Large intestine (tissue), 3 donors: ENCODE measurements around the gene BICDL1. TPM values are rescaled to one million over a fixed set of nuclear protein-coding genes. Genes with fewer than 3 reads are reported as not detected.

ENCODE experiments used
- DNase-seq, 2 donors: peaks; one replicate each; pipeline versions ENCODE4 v3.0.0 to v3.0.0-alpha.2; 2013
- H3K27ac ChIP-seq: one replicate; pipeline ENCODE4 v1.5.1; 2013; ENCODE audit warnings: low read length
- H3K27me3 ChIP-seq: 2 replicates; pipeline ENCODE4 v1.6.1; 2013; ENCODE audit warnings: low read length; ENCODE audit not compliant: control insufficient read depth, insufficient read depth
- H3K36me3 ChIP-seq: 2 replicates; pipeline ENCODE4 v1.6.1; 2013; ENCODE audit warnings: low read length; ENCODE audit not compliant: control insufficient read depth, insufficient read depth
- H3K4me1 ChIP-seq: one replicate; pipeline ENCODE4 v1.6.1; 2013; ENCODE audit warnings: low read length; ENCODE audit not compliant: control insufficient read depth, insufficient read depth
- H3K4me3 ChIP-seq: one replicate; pipeline ENCODE4 v1.5.1; 2013; ENCODE audit warnings: low read length
- H3K9me3 ChIP-seq: one replicate; pipeline ENCODE4 v1.6.1; 2013; ENCODE audit warnings: mild to moderate bottlenecking, low read depth, low read length, moderate library complexity; ENCODE audit not compliant: control insufficient read depth
- WGBS: methylation state at CpG from one replicate; pipeline ENCODE4 v1.1.5; 2013; ENCODE audit warnings: low lambda C conversion rate; ENCODE audit not compliant: insufficient coverage; 5-methylcytosine and 5-hydroxymethylcytosine counted together
- polyA plus RNA-seq: library from polyadenylated mRNA; unstranded; fragments of 120-200 nt; gene quantifications from one replicate; pipeline ENCODE4 v1.2.1, GENCODE V29; 2013

Gene BICDL1
- polyA plus RNA-seq, 1 donor, result 14.9 TPM

GRCh38 chr12:120125792-120126634 lies 137.0 kb downstream of the BICDL1 start:
- Histone ChIP-seq H3K4me3 (no peak overlapping the region), H3K27ac (no peak overlapping the region), H3K9me3 (no peaks in the 10 kb centered on the region), H3K36me3 (peaks cover 51% of the 10 kb centered on the region), H3K27me3 (no peaks in the 10 kb centered on the region), H3K4me1 (no peaks in the 10 kb centered on the region)
- WGBS, result no CpG with 5 or more reads among the region's 6 CpGs
- no peak for DNase-seq

DNA sequence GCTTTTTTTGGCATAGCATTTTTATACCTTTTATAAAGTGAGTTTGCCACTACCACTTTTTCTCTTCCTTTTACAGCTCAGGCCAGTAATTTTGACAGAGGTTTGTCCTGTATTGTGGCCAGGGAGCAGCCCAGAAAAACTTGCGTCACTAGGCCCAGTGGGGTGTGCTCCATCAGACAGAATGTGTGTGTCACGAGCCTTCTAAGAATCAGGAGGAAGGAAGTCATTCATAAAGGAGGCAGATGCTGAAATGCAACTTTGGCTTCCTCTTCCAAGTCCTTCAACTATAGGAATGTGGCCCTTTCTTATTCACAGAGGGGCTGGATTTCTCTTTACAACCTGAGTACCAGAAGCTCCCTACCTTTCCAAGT lies 137.6 kb downstream of the BICDL1 start:
- no peaks in the 10 kb centered on the region for H3K9me3 ChIP-seq
- no peak overlapping the region for H3K4me3 ChIP-seq
- H3K27me3 ChIP-seq, result no peaks in the 10 kb centered on the region
- H3K36me3 ChIP-seq, result peaks cover 57% of the 10 kb centered on the region
- WGBS, result no CpG with 5 or more reads among the region's 2 CpGs
- no peak for DNase-seq
- no peaks in the 10 kb centered on the region for H3K4me1 ChIP-seq
- no peak overlapping the region for H3K27ac ChIP-seq

DNA sequence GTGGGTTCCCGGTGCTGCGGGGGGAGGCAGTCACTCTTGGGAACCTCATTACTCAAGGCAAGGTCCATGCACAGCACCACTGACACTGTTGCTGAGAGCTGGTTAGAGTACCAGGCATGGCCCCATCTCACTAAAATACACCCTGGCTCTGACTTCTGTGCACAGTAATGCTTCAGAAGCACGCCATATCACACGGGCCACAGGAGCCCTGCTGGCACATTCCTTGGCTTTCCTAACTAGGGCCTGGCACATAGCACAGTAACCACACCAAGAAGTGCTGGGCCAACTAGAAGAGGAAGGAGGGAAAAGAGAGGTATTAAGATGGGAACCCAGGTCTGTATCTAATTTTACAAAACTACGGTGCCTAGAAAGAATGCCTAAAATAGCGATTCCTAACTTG lies 141.0 kb downstream of the BICDL1 start:
- no peak overlapping the region for H3K4me3 ChIP-seq
- WGBS, result no CpG with 5 or more reads among the region's 6 CpGs
- no peak overlapping the region for H3K27ac ChIP-seq
- no peak for DNase-seq
- H3K36me3 ChIP-seq, result peaks cover 91% of the 10 kb centered on the region
- H3K27me3 ChIP-seq, result no peaks in the 10 kb centered on the region
- no peaks in the 10 kb centered on the region for H3K4me1 ChIP-seq
- H3K9me3 ChIP-seq, result no peaks in the 10 kb centered on the region

- Histone ChIP-seq H3K27me3 (no peaks in the 10 kb centered on the region), H3K9me3 (no peaks in the 10 kb centered on the region), H3K27ac (no peak overlapping the region), H3K4me1 (no peaks in the 10 kb centered on the region), H3K36me3 (peaks cover 94% of the 10 kb centered on the region), H3K4me3 (no peak overlapping the region)
- DNase-seq, result no peak
- WGBS, result no CpG with 5 or more reads among the region's 15 CpGs
These were observed 142.1 kb downstream of the BICDL1 start for GRCh38 chr12:120131116-120131515.

GRCh38 chr12:120132054-120132836 lies 143.2 kb downstream of the BICDL1 start:
- no CpG with 5 or more reads among the region's 9 CpGs for WGBS
- Histone ChIP-seq H3K27ac (no peak overlapping the region), H3K9me3 (no peaks in the 10 kb centered on the region), H3K4me1 (no peaks in the 10 kb centered on the region), H3K4me3 (no peak overlapping the region), H3K27me3 (no peaks in the 10 kb centered on the region), H3K36me3 (peaks cover 97% of the 10 kb centered on the region)
- no peak for DNase-seq

GRCh38 chr12:120132863-120133385 lies 143.9 kb downstream of the BICDL1 start:
- WGBS, result no CpG with 5 or more reads among the region's 6 CpGs
- DNase-seq, result no peak
- no peak overlapping the region for H3K4me3 ChIP-seq
- H3K9me3 ChIP-seq, result no peaks in the 10 kb centered on the region
- no peaks in the 10 kb centered on the region for H3K4me1 ChIP-seq
- no peaks in the 10 kb centered on the region for H3K27me3 ChIP-seq
- H3K27ac ChIP-seq, result no peak overlapping the region
- peaks cover 97% of the 10 kb centered on the region for H3K36me3 ChIP-seq

DNA sequence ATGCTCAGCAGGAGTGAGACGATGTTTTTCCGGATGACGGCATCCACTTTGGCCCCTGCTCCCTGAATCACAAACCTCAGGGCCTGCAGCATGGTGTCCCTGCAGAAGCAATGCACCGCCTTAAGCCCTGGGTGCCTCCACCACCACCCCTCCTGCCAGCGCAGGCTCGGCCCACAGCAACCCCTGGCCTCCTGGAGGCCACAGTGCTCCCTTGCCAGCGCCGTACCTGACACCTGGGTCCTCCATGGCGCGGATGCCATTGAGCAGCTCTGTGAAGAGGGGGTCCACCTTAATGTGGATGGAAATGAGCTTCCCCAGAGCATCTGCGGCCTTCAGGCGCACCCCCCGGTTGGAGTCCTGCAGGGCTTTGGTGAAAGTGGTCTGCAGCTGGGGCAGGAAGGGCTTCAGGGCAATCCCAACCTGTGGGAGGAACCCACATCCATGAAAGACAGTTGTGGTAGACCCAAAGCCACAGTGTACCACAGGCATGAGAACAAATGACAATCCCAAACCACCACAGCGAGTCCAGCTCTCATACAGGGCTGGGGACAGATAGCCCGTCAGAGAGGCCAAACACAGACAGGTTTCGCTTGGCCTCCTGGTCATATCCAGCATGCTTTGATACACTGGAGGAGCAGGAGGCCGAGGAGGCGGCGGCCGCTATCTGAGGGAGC lies 145.4 kb downstream of the BICDL1 start:
- Histone ChIP-seq H3K4me1 (no peaks in the 10 kb centered on the region), H3K4me3 (no peak overlapping the region), H3K9me3 (no peaks in the 10 kb centered on the region), H3K27ac (no peak overlapping the region), H3K27me3 (no peaks in the 10 kb centered on the region), H3K36me3 (peaks cover 95% of the 10 kb centered on the region)
- WGBS, result no CpG with 5 or more reads among the region's 20 CpGs
- DNase-seq, result no peak

GRCh38 chr12:120136093-120136770 lies 147.2 kb downstream of the BICDL1 start:
- no peak overlapping the region for H3K27ac ChIP-seq
- no peak for DNase-seq

GRCh38 chr12:120137833-120138232 lies 148.8 kb downstream of the BICDL1 start:
- Histone ChIP-seq H3K27me3 (no peaks in the 10 kb centered on the region), H3K9me3 (no peaks in the 10 kb centered on the region), H3K27ac (no peak overlapping the region), H3K4me1 (no peaks in the 10 kb centered on the region), H3K4me3 (no peak overlapping the region), H3K36me3 (peaks cover 93% of the 10 kb centered on the region)
- WGBS, result no CpG with 5 or more reads among the region's 11 CpGs
- DNase-seq, result no peak

More at GRCh38 chr12:120136093-120136770, 147.2 kb downstream of the BICDL1 start:
- Histone ChIP-seq H3K9me3 (no peaks in the 10 kb centered on the region), H3K36me3 (peaks cover 95% of the 10 kb centered on the region), H3K27me3 (no peaks in the 10 kb centered on the region), H3K4me1 (no peaks in the 10 kb centered on the region), H3K4me3 (no peak overlapping the region)
- 100% methylated on average over 1 of the region's 11 CpGs for WGBS

GRCh38 chr12:120138366-120138765 lies 149.3 kb downstream of the BICDL1 start:
- Histone ChIP-seq H3K9me3 (no peaks in the 10 kb centered on the region), H3K27me3 (no peaks in the 10 kb centered on the region), H3K4me3 (no peak overlapping the region), H3K36me3 (peaks cover 91% of the 10 kb centered on the region), H3K27ac (no peak overlapping the region), H3K4me1 (no peaks in the 10 kb centered on the region)
- no peak for DNase-seq
- WGBS, result no CpG with 5 or more reads among the region's 9 CpGs
